DMS114 treated with DMSO at 0.1 percent for 48 hours (cell line): Measurements from ENCODE around the gene ATXN1L.
"Not testable (repeated sequence)": the region's sequence is repeated elsewhere in the genome, so short reads cannot be mapped to it uniquely, and the experiment has no call there.

Experiments used
- DNase-seq: peaks from one replicate; lab custom pipeline; 2025; ENCODE audit not compliant: unreplicated experiment; lab: John Stamatoyannopoulos, UW

The ATXN1L gene

DNA sequence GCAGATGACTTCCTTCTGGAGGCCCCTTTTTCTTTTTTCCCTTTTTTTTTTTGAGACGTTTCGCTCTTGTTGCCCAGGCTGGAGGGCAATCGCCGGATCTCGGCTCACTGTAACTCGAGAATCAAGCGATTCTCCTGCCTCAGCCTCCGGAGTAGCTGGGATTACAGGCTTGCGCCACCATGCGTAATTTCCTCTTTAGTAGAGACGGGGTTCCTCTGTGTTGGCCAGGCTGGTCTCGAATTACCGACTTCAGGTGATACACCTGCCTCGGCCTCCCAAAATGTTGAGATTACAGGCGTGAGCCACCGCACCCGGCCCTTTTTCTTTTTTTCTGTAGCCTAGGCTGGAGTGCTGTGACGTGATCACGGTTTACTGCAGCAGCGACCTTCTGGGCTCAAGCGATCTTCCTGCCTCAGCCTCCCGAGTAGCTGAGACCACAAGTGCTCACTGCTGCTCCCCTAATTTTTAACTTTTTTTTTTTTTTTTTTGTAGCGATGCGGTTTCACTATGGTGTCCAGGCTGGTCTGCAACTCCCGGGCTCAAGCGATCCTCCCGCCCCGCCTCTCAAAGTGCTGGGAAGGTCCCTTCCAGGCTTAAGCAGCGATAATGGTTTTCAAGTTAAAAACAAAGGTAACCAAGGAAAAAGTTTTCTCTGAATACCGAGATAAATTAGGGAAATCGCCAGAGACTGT lies 48.6 kb downstream of the ATXN1L start:
- peak; percentile 41 for DNase-seq

DNA sequence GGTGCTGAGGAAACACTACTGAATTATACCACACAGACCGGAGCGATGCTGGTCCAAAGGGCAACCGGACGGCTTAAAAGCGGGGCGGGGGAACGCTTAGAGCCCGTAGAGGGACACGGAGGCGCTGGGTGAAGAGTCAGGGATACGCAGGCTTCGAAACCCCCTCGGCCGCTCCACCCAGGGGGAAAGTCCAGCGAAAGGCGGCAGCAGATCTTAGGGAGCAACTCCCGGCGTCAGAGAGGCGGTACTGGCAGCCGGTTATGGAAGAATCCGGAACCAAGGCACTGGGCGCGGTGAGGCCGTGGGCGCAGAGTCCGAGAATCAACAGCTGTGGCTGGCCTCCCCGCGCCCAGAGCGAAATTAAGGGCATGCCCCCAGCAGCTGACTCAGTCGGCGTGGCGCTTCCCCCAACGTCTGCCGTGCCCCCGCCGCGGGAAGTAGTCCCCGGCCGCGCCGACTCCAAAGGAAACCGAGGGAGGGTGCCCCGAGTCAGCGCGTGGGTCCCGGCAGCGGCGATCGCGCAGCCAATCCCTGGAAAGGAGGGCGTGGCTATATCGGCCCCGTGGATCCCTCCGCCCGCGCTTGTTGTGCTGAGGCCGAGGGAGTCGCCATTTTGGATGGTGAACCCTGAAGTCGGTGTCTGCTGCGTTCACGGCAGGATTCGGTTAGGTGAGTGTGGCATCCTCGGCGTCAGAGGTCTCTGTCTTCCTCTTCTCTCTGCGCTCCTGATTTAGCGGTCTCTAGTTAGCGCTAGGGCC lies 49.3 kb downstream of the ATXN1L start, which contains the start of gene IST1:
IST1 (plus strand) TSS at position 611 of the 758 bp plus-strand sequence. CDS start 20,110 bp downstream, outside the sequence.
- peak; percentile 96 for DNase-seq

GRCh38 chr16:71895679-71896365 lies 50.0 kb downstream of the ATXN1L start:
- DNase-seq: no peak

- DNase-seq: no peak
Observed at GRCh38 chr16:71896764-71897368, 51.1 kb downstream of the ATXN1L start.

- no peak for DNase-seq
Observed at GRCh38 chr16:71899171-71899570, 53.4 kb downstream of the ATXN1L start.

DNA sequence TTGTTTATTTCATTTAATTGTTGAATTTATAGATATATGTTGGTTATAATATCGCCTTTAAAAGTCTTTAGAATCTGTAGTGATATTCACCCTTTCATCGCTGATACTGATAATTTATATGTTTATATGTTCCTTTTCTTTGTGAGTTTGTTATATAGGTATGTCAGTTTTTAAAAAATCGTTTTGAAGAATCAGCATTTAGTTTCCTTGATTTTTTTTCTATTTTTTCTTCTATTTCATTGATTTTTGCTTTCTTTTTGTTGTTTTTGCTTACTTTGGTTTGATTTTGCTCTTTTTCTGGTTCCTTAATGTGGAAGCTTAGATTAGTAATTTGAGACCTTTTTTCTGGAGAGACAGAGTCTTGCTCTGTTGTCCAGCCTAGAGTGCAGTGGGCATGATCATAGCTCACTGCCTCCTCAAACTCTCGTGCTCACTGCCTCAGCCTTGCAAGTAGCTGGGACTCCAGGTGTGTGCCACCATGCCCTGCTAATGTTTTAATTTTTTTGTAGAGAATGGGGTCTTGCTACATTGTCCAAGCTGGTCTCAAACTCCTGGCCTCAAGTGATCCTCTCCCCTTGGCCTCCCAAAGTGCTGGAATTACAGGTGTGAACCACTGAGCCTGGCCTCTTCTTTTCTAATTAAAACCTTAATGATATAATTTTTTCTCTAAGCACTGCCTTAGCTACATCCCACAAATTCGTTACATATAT lies 57.0 kb downstream of the ATXN1L start:
- no peak for DNase-seq

DNA sequence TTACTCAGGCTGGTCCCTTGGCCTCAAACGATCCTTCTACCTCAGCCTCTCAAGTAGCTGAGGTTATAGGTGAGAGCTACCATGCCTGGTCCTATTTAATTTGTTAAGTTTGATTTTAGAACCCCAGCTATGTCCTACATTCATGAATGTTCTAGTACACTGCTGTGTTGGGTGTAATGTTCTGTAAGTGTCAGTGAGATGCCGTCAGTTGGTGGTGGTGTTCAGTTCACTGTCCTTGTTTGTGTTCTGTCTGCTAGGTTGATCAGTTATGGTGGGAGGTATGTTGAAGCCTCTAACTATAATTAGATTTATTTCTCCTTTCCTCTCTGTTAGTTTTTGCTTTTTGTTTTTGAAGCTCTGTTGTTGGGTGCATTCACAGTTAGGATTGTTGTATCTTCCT lies 57.8 kb downstream of the ATXN1L start:
- no peak for DNase-seq

GRCh38 chr16:71904239-71904638 lies 58.5 kb downstream of the ATXN1L start:
- no peak for DNase-seq

DNA sequence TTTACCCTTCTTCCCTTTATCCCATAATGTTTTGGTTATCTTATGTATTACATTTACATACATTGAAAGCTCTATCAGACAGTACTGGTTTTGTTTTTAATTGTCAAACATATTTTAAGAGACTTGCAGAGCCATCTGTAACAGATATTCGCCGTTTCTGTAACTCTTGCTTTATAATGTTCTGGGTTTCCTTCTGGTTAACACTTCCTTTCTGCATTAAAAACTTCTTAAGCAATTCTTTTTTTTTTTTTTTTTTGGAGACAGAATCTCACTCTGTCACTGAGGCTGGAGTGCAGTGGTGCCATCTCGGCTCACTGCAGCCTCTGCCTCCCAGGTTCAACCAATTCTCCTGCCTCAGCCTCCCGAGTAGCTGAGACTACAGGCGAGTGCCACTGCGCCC lies 60.0 kb downstream of the ATXN1L start:
- DNase-seq: not testable (repeated sequence)
